ENCODE results near the gene TMEM125. TPM values are rescaled to one million over a fixed set of nuclear protein-coding genes. Genes with fewer than 3 reads are reported as not detected.

Gene TMEM125
- total and polyA plus RNA-seq, 2 of the 4 experiments (the other 2 are of a cell fraction) = under 0.01 to 0.03 TPM

DNA sequence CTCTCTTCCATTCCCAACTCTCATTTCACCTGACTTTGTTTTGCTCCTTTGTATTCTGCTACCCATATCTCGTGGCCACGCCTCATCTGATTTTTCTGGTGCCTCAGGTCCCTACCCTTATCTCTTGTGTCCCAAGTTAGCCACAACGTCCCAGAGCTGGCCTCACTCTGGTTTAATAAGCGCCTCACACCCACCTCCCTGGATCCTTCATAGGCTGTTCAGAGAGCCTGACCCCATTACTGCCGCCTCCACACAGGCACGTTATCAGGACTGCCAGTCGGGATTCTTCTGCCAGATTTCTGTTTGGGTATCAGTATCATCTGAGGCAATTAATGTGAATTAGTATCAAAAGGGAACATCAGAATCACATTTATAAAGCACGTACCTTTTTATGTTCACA is 34.7 kb upstream of the TMEM125 start:
- Histone ChIP-seq H3K36me3 (ENCODE audit: control insufficient read depth, insufficient read depth, low read length) (no peaks in the 10 kb centered on the region), H2AFZ (replicated peaks; ENCODE audit: low read length, poor library complexity) (no peak overlapping the region), H3K23ac (ENCODE audit: low read depth, low read length) (no peak overlapping the region), H3K9me1 (ENCODE audit: insufficient read depth, low read length) (peaks cover 7% of the 10 kb centered on the region), H4K5ac (ENCODE audit: low read depth, low read length) (no peak overlapping the region), H3K4ac (ENCODE audit: low read depth, low read length) (no peak overlapping the region), H3K79me1 (ENCODE audit: low read depth in 1 of 2, low read length in 2 of 2) (0 out of 4 replicates have a peak, but pooled peaks cover 0 to 5% of the 10 kb centered on the region in 2 experiments), H3K14ac (replicated peaks; ENCODE audit: low read depth, low read length) (no peak overlapping the region), H2BK20ac (ENCODE audit: low read depth, low read length) (no peak overlapping the region), H3K18ac (ENCODE audit: low read depth, low read length) (no peak overlapping the region), H3K9me3 (ENCODE audit: control insufficient read depth, insufficient read depth, low read length) (no peaks in the 10 kb centered on the region), H2BK15ac (ENCODE audit: low read depth, low read length) (no peak overlapping the region), H3K4me2 (ENCODE audit: low read depth, low read length) (no peak overlapping the region), H4K20me1 (ENCODE audit: insufficient read depth, low read length) (no peaks in the 10 kb centered on the region), H2AK9ac (replicated peaks; ENCODE audit: low read depth, low read length, poor library complexity) (no peak overlapping the region), H2AK5ac (ENCODE audit: low read depth, low read length) (no peak overlapping the region), H3K4me1 (ENCODE audit: control insufficient read depth, insufficient read depth, low read length) (peaks cover 21% of the 10 kb centered on the region), H3K9ac (ENCODE audit: low read depth, low read length) (no peak overlapping the region), H3K27me3 (ENCODE audit: control insufficient read depth, insufficient read depth, low read length) (no peaks in the 10 kb centered on the region), H2BK5ac (ENCODE audit: low read depth, low read length, poor library complexity, severe bottlenecking) (no peak overlapping the region), H4K91ac (ENCODE audit: insufficient read depth, low read depth, low read length) (no peak overlapping the region), H2BK120ac (ENCODE audit: low read depth, low read length) (no peak overlapping the region), H3K56ac (ENCODE audit: extremely low read depth, insufficient read depth, low read length) (no peak overlapping the region), H3K4me3 (ENCODE audit: insufficient read depth, low read depth, low read length) (no peak overlapping the region), H4K8ac (ENCODE audit: low read depth in 2 of 2, low read length in 2 of 2) (no peak overlapping the region), H3K27ac (ENCODE audit: insufficient read depth, low read length) (no peak overlapping the region)
- dilution Hi-C loops (cut with HindIII; ENCODE audit: low sequenced_read_pairs, unreplicated experiment) (no loop called here), in situ Hi-C loops (cut with MboI; ENCODE audit: low sequenced_read_pairs) (loop anchor here (10.0 kb wide), 1 partner anchor 120 kb away; the partner anchor contains the start of gene CDC20), intact Hi-C loops (cut with micrococcal nuclease) (no loop called here)
- 64% methylated on average over 3 of the region's 8 CpGs; no CpG with 5 or more reads in 1 of the 2 experiments for WGBS, 2 experiments (ENCODE audit: extremely low coverage in 2 of 2, insufficient read length in 1 of 2)
- TF ChIP-seq NFE2L2 (IDR thresholded peaks at IDR 0.05; ENCODE audit: low read depth, low read length) (no peak), RCOR1 (IDR thresholded peaks at IDR 0.05; ENCODE audit: insufficient replicate concordance, low read length) (no peak)
- no TSS peak for BruUV-seq (replicated peaks)
- CTCF ChIA-PET = no interaction called here
- no peak for DNase-seq
- POLR2A ChIA-PET (ENCODE audit: unreplicated experiment) = no interaction called here
- no peak for ATAC-seq (ENCODE audit: low read depth)

All from IMR-90 (cell line).